Measurements from ENCODE around the gene CBLC.

DNA sequence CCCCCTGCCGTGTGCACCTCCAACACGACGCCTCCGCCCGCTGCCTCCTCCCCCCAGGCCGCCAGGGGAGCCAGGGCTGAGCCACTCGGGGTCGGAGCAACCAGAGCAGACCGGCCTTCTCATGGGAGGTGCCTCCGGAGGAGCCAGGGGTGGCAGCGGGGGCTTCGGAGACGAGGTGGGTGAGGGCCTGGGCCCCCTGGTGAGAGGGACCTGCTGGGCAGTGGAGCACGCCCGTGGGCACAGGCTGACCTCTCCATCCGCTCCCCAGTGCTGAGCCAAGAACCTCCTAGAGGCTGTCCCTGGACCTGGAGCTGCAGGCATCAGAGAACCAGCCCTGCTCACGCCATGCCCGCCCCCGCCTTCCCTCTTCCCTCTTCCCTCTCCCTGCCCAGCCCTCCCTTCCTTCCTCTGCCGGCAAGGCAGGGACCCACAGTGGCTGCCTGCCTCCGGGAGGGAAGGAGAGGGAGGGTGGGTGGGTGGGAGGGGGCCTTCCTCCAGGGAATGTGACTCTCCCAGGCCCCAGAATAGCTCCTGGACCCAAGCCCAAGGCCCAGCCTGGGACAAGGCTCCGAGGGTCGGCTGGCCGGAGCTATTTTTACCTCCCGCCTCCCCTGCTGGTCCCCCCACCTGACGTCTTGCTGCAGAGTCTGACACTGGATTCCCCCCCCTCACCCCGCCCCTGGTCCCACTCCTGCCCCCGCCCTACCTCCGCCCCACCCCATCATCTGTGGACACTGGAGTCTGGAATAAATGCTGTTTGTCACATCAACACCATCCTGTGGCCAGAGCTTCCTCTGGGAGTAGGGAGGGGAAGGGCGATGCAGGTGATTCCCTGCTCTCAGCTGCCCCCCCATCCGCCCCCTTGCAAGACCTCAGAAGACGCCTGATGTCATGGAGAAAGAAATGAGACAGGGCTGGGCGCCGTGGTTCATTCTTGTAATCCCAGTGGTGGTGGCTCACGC lies 43.2 kb downstream of the CBLC start:
- TF ChIP-seq, protein P1, sequence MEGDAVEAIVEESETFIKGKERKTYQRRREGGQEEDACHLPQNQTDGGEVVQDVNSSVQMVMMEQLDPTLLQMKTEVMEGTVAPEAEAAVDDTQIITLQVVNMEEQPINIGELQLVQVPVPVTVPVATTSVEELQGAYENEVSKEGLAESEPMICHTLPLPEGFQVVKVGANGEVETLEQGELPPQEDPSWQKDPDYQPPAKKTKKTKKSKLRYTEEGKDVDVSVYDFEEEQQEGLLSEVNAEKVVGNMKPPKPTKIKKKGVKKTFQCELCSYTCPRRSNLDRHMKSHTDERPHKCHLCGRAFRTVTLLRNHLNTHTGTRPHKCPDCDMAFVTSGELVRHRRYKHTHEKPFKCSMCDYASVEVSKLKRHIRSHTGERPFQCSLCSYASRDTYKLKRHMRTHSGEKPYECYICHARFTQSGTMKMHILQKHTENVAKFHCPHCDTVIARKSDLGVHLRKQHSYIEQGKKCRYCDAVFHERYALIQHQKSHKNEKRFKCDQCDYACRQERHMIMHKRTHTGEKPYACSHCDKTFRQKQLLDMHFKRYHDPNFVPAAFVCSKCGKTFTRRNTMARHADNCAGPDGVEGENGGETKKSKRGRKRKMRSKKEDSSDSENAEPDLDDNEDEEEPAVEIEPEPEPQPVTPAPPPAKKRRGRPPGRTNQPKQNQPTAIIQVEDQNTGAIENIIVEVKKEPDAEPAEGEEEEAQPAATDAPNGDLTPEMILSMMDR (IDR thresholded peaks at IDR 0.05) = no peak
- TF ChIP-seq POLR2A (IDR thresholded peaks at IDR 0.05) = no peak

Measured in lower leg skin (tissue), 3 donors.